Fibroblast of lung (primary cell): Measurements from ENCODE around the gene NASP.

Experiments used
- EZH2 ChIP-seq: IDR thresholded peaks from 2 replicates; pipeline ENCODE4 v1.5.1; 2012; ENCODE audit warnings: low read length, control low read depth, mild to moderate bottlenecking; ENCODE audit errors: missing control alignments
- TF ChIP-seq, protein P1 (sequence below), 2 donors: IDR thresholded peaks in 1 of 2; conservative IDR thresholded peaks in 1 of 2; 1 replicate in 1 of 2; 2 replicates in 1 of 2; pipeline ENCODE4 v1.5.1; 2011 to 2012; ENCODE audit warnings: low read length in 2 of 2, control low read depth in 1 of 2, inconsistent platforms in 1 of 2, low read depth in 1 of 2, mild to moderate bottlenecking in 1 of 2

DNA sequence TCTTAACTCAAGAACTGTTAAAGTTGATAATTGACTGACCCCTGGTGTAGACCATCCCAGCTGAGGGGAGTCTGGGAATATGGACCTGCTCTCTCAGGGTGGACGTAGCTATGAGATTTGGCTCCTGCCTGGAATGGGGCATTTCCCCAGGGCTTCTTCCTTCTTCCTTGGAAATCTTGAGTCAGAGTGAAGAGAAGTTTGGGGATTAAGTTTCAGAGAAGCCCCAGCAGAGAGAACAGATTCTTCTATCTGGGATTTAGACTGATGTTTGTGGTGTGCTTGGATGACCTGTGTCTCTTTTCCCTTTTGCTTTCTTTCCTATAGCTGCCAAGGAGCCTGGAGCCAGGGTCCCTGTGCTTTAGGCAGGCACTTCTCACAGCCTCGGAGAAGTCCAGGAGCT lies 20.0 kb upstream of the NASP start:
- no peak for TF ChIP-seq EZH2
- TF ChIP-seq, protein P1, sequence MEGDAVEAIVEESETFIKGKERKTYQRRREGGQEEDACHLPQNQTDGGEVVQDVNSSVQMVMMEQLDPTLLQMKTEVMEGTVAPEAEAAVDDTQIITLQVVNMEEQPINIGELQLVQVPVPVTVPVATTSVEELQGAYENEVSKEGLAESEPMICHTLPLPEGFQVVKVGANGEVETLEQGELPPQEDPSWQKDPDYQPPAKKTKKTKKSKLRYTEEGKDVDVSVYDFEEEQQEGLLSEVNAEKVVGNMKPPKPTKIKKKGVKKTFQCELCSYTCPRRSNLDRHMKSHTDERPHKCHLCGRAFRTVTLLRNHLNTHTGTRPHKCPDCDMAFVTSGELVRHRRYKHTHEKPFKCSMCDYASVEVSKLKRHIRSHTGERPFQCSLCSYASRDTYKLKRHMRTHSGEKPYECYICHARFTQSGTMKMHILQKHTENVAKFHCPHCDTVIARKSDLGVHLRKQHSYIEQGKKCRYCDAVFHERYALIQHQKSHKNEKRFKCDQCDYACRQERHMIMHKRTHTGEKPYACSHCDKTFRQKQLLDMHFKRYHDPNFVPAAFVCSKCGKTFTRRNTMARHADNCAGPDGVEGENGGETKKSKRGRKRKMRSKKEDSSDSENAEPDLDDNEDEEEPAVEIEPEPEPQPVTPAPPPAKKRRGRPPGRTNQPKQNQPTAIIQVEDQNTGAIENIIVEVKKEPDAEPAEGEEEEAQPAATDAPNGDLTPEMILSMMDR (conservative IDR thresholded peaks at IDR 0.05 in 1 of 2, IDR thresholded peaks at IDR 0.05 in 1 of 2; ENCODE audit: low read depth in 1 of 2, low read length in 2 of 2) = no peak
